Superior temporal gyrus (tissue), 1 donor: ENCODE data around the gene GUCA1A.
"Not testable (repeated sequence)": the region's sequence is repeated elsewhere in the genome, so short reads cannot be mapped to it uniquely, and the experiment has no call there.

Experiments
- DNase-seq: peaks from one replicate; pipeline ENCODE4 v3.0.0-alpha.2; 2016; ENCODE audit errors: extremely low spot score

The GUCA1A gene

DNA sequence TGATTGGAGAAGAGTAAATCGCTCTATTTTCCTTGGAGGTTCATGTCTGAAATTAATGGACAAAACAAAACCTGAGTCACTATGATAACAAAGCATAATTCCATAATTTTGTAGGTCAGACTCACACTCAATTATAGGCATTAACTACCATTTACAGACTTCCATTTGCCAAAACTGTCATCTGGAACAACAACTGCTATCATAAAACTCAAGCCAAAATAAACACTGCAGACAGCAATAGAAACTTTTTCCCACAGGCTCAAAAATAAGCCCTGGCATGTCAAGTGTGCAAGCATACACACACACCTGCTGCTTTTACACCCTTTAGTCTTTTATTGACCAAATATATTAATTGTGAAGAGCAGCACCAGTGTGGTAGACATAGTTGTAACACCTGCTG, 37.4 kb downstream of the GUCA1A start:
- no peak for DNase-seq

- no peak for DNase-seq
These were observed 38.6 kb downstream of the GUCA1A start for GRCh38 chr6:42211726-42212125.

- DNase-seq, result no peak
These were observed 39.3 kb downstream of the GUCA1A start for GRCh38 chr6:42212442-42212841.

- DNase-seq, result not testable (repeated sequence)
These were observed 43.3 kb downstream of the GUCA1A start for GRCh38 chr6:42216495-42216894.

DNA sequence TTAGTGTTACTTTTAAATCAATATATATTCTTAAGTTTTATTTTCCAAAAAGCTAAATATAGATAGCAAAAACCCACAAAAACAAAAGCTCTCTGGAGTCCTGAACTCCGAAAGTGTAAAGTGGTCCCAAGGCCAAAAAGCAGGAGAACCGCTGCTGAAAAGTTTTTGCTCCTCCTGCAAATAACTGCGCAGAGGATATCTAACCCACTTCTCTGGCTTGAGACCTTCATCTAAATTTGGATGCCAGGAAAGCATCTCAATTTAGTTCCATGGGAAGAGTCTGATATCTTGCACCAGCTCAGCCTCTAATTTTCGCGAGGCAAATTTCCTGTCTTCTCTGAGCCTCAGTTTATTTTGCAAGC, 44.0 kb downstream of the GUCA1A start:
- DNase-seq, result no peak

DNA sequence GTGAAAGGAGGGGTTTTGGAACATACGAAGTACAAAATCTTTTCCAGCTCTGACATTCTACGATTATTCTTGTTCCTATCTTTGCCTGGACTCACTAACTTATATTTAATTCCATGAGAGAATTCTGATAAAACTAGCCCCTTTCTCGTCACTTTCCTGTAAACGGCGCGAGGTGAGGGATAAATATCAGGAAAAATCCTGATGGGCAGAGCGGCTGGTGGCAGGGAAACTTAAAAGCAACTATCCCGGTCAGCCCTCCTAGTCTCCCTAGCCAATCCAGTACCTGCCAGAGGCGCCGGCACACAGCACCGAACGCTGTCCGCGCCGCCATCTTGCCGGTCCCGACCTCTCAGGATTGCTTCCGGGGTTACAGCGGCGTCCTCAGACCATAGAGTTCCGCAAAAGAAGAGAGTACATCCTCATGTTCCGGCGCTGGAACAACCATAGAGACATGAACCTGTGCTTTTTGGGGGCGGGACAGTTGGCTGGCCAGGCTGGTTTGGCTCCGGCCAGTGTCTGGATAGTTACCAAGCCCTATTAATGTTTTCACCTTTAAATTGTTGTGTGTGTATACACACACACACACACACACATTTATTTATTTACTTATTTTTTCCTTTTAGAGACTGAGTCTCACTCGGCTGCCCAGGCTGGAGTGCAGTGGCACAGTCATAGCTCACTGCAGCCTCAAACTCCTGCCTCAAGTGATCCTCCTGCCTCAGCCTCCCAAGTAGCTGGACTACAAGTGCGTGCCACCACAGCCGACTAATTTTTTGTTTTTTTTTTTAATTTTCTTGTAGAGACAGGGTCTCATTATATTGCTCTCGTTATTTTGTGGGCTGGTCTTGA, 44.6 kb downstream of the GUCA1A start, which contains the start of gene MRPS10:
MRPS10 (minus strand) TSS at position 343 of the 849 bp plus-strand sequence; CDS start at position 331, 12 bp downstream.
- DNase-seq, result peak; percentile 97

DNA sequence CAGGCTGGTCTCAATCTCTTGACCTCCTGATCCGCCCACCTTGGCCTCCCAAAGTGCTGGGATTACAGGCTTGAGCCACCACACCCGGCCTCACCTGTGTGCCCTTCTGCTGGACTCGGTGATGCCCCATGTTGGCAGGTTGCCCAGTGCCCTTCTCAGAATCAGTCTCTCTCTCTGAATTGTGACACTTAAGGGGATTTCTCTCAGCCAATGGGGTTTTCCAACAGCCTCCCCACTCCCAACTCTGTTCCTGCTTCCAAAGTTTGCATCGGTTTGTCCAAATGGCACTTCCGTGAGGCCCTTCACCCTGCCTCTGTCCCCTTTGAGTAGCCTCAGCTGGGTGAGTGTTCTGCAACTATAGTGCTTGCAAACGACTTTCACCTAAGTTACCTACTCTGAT, 47.6 kb downstream of the GUCA1A start:
- DNase-seq, result no peak

GRCh38 chr6:42221546-42221945, 48.4 kb downstream of the GUCA1A start:
- no peak for DNase-seq

DNA sequence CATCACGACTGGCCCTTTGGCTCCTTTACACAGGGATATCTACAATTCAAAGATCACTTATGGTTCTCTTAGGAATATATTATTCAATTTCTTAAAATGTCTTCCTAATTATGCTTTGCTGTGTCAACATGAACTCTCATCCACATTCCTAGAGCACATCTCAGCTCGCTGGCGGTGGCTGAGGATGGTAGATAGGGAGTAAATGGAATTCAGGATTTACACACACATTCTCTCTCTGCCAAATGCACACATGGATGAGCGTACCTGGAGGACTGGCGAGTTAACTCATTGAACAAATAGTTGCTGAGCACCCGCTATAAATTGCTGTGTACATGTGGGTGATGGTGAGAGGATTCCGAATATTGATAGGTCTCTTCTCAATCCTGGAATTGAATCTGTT, 49.3 kb downstream of the GUCA1A start:
- DNase-seq, result no peak

DNA sequence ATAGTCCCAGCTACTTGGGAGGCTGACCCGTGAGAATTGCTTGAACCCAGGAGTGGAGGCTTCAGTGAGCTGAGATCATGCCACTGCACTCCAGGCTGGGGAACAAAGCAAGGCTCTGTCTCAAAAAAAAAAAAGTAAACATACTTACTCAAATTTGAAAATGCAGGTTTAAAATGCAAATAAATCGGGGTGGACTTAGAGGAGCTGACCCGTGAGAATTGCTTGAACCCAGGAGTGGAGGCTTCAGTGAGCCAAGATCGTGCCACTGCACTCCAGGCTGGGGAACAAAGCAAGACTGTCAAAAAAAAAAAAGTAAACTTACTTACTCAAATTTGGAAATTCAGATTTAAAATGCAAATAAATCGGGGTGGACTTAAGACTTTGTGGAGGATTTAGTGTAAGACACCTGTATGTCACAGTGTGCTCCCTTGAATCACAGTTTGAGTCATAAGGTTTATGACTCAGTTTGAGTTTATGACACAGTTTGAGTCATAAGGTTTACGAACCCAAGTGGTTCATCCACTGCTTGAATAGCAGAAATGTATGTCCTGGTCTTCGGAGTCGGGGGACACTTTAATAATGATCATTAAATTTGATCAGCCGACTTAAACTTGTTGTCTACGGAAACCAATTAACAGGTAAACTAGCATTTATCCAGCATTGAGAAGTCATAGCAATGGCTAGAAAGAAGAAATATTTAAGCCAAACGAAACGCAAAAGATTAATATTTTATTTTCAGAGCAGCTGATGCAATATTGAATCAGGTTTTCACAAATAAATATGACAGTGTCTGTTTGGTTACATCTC, 51.3 kb downstream of the GUCA1A start:
- DNase-seq, result no peak

- no peak for DNase-seq
These were observed 51.8 kb downstream of the GUCA1A start for GRCh38 chr6:42225029-42225339.

DNA sequence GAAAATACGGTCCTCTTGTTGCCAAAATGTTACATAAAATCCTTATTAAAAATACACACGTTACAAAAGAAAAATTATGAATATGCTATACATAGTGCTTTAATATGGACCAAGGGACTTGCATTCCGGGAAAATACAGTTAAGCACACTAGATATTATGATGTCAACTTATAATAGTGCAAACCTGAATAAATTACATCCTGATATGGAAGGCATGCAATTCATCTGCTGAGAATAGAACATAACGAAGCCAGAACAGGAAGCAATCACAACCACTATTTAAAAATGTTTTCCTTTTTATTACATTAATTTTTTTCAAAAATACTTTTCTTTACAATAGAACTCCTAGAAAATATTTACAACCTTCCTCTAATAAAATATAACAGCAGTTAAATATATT, 52.3 kb downstream of the GUCA1A start:
- no peak for DNase-seq

DNA sequence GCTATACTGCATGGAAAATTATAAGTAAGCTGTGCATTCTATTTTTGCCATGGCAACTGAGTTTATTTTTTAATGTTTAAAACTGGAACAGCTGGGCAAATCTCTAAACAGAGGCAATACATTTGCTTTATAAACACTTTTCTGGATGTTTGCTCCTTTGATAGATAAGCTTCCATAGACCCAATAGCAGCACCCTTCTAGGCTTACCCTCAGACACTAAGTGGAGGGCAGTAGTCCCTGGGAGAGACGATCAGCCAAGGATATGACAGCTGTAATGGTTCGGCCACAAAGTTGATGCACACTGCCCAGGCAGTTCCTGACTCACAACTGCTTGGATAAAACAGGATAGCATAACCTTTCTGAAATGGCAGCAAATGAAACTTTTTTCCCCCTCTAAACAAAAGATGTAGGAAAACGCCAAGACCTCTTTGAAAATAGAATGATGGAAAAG, 53.0 kb downstream of the GUCA1A start:
- no peak for DNase-seq

DNA sequence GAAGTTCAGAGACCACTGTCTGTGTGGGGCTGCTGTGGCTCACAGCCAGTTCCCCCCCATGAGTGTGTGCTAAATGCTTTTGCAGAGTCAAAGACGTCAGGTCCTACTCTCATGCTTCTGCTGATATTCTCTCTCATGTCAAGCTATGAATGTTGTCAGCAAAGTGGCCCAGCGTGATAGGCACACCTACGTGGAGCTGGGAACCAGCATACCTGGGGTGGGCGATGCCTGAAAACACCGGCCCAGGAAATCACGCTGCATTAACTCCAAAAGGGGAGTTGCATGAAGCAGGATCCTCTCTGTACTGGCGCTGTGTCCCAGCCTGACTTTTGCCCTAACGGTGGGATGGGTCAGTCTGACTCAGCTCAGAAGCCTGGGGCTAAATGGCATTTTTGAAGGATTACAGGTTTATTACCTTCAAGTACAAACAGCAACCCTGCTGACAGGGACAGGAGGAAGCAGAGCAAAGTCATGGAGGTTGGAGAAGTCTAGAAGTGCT, 53.5 kb downstream of the GUCA1A start:
- DNase-seq, result no peak

- DNase-seq, result no peak
These were observed 54.1 kb downstream of the GUCA1A start for GRCh38 chr6:42227173-42227850.

DNA sequence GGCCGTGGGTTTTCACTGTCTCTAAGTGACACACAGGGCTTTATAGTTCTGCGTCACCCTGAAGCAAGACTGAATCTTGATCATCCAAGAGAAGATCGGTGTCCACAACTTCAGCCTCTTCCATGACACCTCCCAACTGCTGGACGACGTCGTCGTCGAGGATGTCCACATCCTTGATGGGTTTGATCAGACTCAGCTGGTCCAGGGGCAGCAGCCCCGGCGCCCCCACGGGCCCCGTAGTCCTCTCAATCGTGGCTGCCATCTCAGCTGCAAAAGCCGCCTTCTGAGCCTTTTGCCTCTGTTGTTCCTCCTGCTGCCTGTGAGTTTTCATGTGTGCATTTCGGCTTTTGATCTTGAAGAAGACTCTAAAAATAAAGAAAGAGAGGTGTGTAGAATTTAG, 55.1 kb downstream of the GUCA1A start:
- DNase-seq, result no peak
